Stomach smooth muscle (tissue), 2 donors: ENCODE results near the gene EXOC3L1.

Source experiments
- H3K27ac ChIP-seq: one replicate; pipeline ENCODE4 v1.7.0; 2013; ENCODE audit warnings: mild to moderate bottlenecking, low read length, inconsistent platforms
- H3K27me3 ChIP-seq, 2 donors: one replicate each; pipeline ENCODE4 v1.7.0; 2013; ENCODE audit warnings: low read length in 2 of 2; ENCODE audit not compliant: insufficient read depth in 2 of 2, control insufficient read depth in 1 of 2
- H3K36me3 ChIP-seq, 2 donors: one replicate each; pipeline ENCODE4 v1.7.0; 2013; ENCODE audit warnings: low read length in 2 of 2; ENCODE audit not compliant: control insufficient read depth in 2 of 2, insufficient read depth in 2 of 2
- H3K4me1 ChIP-seq: one replicate; pipeline ENCODE4 v1.7.0; 2013; ENCODE audit warnings: low read length; ENCODE audit not compliant: control insufficient read depth, insufficient read depth
- H3K4me3 ChIP-seq, 2 donors: one replicate each; pipeline ENCODE4 v1.7.0; 2013; ENCODE audit warnings: low read length in 2 of 2
- H3K9ac ChIP-seq, 2 donors: one replicate each; pipeline ENCODE4 v1.7.0; 2013; ENCODE audit warnings: low read length in 2 of 2, mild to moderate bottlenecking in 1 of 2
- H3K9me3 ChIP-seq, 2 donors: one replicate each; pipeline ENCODE4 v1.7.0; 2013; ENCODE audit warnings: low read length in 2 of 2; ENCODE audit not compliant: control insufficient read depth in 2 of 2
- donor health status: healthy.
- donor health status: Pancreatic carcinoma.

The EXOC3L1 gene

DNA sequence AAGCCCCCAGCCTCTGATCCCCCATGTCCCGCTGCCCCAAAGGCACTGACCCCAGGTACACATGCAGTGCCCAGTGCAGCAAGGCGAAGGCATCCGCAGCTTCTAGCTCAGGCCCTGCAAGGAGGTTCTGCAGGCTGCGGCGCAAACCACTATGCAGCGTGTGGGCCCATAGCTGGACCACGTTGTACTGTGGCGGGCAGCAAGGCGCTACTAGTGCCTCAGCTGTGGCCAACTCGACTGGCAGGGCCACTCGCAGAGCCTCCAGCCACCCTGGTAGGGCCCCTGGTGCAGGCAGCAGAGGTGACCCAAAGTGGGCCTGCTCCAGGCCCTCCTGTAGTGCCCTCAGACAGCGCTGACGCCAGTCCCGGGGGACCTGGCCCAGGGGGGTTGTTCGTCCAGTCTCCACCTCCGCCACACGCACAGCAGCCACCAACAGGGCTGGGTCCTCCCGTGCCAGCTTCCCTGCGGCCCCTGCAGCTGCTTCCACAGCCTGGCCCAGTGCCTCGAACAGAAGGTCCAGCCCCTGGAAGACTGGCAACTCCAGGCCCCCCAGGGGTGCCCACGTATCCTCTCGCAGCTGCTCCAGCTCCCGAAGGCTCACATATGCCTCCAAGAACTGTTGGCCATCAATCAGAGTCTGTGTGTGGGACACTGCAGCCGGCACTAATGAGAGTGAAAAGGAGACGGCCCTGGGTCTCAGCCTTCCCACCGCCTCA, 2.6 kb downstream of the EXOC3L1 start:
- Histone ChIP-seq H3K9me3 (no peaks in the 10 kb centered on the region), H3K27me3 (no peaks in the 10 kb centered on the region), H3K27ac (no peak overlapping the region), H3K9ac (no peak overlapping the region), H3K36me3 (no peaks in the 10 kb centered on the region), H3K4me1 (peaks cover 38% of the 10 kb centered on the region), H3K4me3 (no peak overlapping the region)

DNA sequence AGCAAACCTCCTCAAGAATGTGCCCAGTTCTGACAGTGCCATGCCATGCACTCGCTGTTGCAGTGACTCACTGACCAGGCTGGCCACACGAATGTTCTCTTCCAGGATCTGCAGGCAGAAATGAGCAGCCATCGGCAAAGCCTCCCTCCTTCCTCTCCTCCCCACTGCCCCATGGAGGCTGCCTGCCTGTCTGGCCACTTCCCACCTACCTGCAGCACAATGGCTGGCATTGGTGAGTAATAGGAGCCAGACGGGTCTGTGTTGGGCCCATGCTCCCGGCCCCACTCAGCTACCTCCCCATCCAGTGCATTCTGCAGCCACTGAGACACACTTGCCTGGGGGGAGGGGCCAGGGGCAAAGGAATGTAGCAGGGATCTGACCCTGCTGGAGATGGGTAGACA, 3.4 kb downstream of the EXOC3L1 start:
- H3K9me3 ChIP-seq = no peaks in the 10 kb centered on the region
- no peak overlapping the region for H3K27ac ChIP-seq
- H3K4me1 ChIP-seq = peaks cover 35% of the 10 kb centered on the region
- no peaks in the 10 kb centered on the region for H3K36me3 ChIP-seq
- H3K27me3 ChIP-seq = no peaks in the 10 kb centered on the region
- H3K4me3 ChIP-seq = no peak overlapping the region
- H3K9ac ChIP-seq = no peak overlapping the region

DNA sequence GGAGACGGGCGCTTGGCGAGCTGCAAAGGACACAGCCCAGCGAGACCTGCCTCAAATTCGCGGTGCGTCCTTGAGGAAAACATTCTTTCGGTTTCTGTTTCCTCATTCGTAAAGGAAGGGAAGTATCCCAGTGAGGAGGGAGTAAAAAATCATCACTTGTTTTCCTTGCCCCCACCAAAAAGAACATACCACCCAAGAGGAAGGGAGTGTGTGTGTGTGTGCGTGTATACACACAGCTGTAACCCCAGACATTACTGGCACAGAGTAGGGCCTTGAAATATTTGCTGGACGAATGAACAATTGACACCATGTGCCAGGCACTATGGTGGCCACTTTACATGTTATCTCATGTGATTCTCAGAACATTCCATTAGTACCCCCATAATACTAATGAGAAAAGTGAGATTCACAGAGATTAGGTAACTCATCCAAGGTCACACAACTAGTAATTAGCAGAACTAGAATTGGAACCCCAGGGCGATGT, 4.2 kb downstream of the EXOC3L1 start:
- H3K4me3 ChIP-seq = peak overlapping the region; percentile 2 to 86
- H3K27me3 ChIP-seq = no peaks in the 10 kb centered on the region
- H3K27ac ChIP-seq = no peak overlapping the region
- H3K4me1 ChIP-seq = peaks cover 40% of the 10 kb centered on the region
- H3K9me3 ChIP-seq = no peaks in the 10 kb centered on the region
- H3K9ac ChIP-seq = peak overlapping the region in 1 of 2 donors; percentile 47
- no peaks in the 10 kb centered on the region for H3K36me3 ChIP-seq

DNA sequence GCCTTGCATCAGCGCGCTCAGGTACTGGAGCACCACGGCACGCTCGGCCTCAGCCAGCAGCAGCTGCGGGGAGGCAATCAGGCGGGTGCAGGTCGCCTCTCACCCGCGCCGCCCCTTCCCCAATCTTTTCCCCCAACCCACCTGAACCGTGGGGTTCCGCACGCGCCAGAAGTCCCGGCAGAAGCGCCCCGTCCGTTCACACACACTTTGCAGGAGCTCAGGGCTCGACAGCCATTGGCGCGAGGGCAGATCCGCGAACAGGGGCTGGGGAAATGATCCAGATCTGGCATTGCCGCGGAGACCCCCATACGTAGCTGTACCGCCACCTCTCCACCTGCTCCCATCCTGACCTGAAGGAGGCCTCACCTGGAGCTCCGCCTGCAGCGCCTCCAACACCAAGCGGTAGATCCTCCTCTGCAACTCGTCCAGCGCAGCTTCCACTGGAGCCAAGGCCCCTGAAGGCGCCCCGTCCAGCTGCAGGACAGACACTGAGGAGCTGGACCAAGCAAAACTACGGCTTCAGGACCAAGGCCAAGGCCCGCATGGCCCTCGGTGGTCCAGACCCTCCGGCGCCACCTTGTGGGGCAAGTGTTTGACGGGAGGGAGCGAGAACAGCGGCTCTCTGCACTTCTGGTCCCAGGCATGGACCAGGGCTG, 4.8 kb downstream of the EXOC3L1 start:
- H3K9ac ChIP-seq = peak overlapping the region in 1 of 2 donors; percentile 47
- H3K4me3 ChIP-seq = peak overlapping the region; percentile 7 to 86
- H3K9me3 ChIP-seq = no peaks in the 10 kb centered on the region
- H3K27me3 ChIP-seq = no peaks in the 10 kb centered on the region
- H3K36me3 ChIP-seq = no peaks in the 10 kb centered on the region
- no peak overlapping the region for H3K27ac ChIP-seq
- H3K4me1 ChIP-seq = peaks cover 40% of the 10 kb centered on the region

DNA sequence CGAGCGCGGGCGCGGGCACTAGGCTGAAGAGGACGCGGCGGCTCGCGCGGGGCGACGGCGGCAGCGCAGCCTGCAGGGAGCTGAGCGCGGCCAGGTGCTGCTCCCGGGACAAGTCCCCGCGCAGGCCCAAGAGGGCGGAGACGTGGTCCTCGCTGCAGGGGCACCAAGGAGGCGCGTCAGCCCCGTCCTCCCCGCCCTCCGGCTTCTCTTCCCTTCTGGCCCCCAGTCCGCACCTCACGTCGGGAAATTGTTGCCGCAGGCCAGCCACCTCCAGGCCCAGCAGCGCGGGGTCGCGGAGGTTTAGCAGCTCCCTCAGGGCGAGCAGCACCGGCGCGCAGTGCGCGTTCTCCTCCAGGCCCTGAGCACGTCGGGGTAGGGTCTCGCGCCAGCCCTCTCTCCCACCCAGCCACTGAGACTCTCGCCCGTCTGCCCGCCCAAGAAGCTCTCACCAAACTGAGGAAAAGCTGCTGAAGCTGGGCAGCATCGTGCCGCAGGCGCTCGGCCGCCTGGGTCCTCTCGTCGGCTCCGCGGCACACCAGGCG, 5.4 kb downstream of the EXOC3L1 start:
- H3K27ac ChIP-seq = peak overlapping the region; percentile 92
- H3K4me3 ChIP-seq = peak overlapping the region; percentile 75 to 86
- H3K36me3 ChIP-seq = no peaks in the 10 kb centered on the region
- H3K4me1 ChIP-seq = peaks cover 40% of the 10 kb centered on the region
- H3K9ac ChIP-seq = peak overlapping the region in 1 of 2 donors; percentile 79
- no peaks in the 10 kb centered on the region for H3K27me3 ChIP-seq
- no peaks in the 10 kb centered on the region for H3K9me3 ChIP-seq

DNA sequence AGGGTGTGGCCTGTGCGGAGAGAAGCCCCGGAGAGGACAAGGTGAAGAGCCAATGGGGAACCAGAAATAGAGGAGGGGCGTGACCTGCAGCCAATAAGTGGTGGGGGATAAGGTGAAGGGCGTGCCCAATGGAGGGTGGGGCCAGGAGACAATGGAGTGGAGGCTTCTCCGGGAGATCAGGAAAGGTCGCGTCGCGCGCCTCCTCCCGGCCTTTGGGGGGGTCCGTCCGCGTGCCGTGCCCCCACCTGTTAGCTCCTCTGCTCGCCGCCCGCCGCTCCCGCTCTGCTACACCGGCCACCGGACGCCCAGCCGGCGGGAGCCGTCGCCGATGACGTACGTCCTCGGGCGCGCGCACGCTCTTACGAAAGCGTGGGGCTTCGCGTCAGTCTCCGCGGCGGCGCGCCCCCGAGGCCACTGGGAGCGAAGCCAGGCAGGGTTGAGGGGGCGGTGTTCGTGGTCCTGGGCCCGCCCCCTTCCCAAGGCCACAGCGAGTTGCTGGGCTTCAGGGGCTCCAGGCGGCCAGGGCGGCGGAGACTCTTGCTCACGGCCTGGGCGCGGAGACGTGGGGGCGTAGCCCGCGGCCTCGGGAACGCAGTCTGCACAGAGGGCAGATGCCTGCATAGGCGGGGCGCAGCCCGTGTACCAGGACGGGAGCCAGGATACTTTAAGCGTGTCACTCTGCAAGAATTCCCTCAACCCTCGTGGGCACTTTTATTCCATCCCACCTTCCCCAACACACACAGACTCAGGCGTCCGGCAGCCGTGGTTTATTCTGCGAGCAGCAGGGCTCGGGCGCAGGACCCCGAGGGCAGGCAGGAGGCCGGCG, 6.1 kb downstream of the EXOC3L1 start, which contains the start of gene MATCAP1:
Gene MATCAP1 (minus strand): TSS at position 337 of the 826 bp plus-strand sequence. CDS start 3,353 bp downstream, outside the sequence.
- H3K9ac ChIP-seq = peak within 1 kb of the TSS; percentile 79 to 94
- peak within 1 kb of the TSS; percentile 92 for H3K27ac ChIP-seq
- peaks cover 41% of the 10 kb centered on the region for H3K4me1 ChIP-seq
- no peaks in the 10 kb centered on the region for H3K36me3 ChIP-seq
- no peaks in the 10 kb centered on the region for H3K27me3 ChIP-seq
- no peaks in the 10 kb centered on the region for H3K9me3 ChIP-seq
- H3K4me3 ChIP-seq = peak within 1 kb of the TSS; percentile 75 to 86

DNA sequence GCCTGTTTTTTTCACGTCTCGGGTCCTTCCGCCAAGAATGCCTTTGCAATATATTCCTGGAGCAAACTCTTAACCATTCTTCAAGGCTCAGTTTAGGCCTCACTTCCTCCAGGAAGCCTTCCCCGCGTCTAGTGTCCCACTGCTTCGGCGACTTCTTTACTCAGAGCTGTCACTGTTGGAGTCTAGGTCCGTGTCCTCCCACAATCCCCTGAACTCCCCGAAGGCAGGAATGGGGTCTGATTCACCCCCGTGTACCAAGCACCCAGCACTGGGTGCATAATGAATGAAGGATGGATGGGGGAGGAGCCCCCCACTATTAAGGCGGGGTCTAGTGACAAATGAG, 6.7 kb downstream of the EXOC3L1 start:
- Histone ChIP-seq H3K4me3 (peak overlapping the region; percentile 75 to 86), H3K9ac (peak overlapping the region; percentile 79 to 94)

DNA sequence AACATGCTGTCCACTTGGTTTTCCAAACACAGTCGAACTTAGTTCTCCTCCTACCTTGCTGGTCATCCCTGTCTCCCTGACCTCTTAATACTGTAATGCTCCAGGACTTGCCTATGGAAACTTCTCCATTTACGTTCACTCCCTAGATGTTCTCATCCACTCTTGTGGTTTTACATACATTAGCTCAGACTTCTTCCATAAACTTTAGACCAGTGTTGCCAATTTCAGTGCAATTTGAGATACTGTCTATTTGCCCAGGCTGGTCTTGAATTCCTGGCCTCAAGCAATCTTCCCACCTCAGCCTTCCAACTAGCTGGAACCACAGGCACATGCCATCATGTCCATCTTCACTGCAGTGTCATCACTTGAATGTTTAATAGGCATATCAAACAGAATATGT, 7.6 kb downstream of the EXOC3L1 start:
- Histone ChIP-seq H3K9ac (no peak overlapping the region), H3K27me3 (no peaks in the 10 kb centered on the region), H3K4me3 (no peak overlapping the region), H3K27ac (no peak overlapping the region), H3K36me3 (no peaks in the 10 kb centered on the region), H3K9me3 (no peaks in the 10 kb centered on the region), H3K4me1 (peaks cover 56% of the 10 kb centered on the region)

More for the DNA sequence above, 6.7 kb downstream of the EXOC3L1 start:
- Histone ChIP-seq H3K4me1 (peaks cover 46% of the 10 kb centered on the region), H3K27me3 (no peaks in the 10 kb centered on the region), H3K36me3 (no peaks in the 10 kb centered on the region), H3K9me3 (no peaks in the 10 kb centered on the region), H3K27ac (peak overlapping the region; percentile 92)

DNA sequence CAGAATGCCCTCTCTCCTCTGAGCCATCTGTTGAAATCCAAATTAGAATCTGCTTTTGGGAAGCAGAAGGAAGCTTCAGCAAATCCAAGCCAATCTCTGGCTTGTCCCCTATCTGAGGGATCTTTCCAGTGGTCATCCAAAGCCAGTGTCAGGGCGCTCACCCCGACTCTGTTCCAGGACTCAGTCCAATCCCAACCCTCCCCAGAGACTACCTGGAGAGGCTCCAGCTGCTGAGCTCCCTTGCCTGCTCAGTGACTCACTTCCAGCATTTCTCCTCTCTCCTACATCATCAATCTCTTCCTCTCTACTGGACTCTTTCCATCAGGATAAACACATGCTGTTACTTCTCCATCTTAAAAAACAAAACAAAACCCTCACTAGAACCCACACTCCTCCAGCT, 8.6 kb downstream of the EXOC3L1 start:
- H3K4me1 ChIP-seq = peaks cover 56% of the 10 kb centered on the region
- H3K9me3 ChIP-seq = no peaks in the 10 kb centered on the region
- H3K9ac ChIP-seq = no peak overlapping the region
- H3K27me3 ChIP-seq = no peaks in the 10 kb centered on the region
- no peak overlapping the region for H3K4me3 ChIP-seq
- no peaks in the 10 kb centered on the region for H3K36me3 ChIP-seq
- peak overlapping the region; percentile 46 for H3K27ac ChIP-seq

DNA sequence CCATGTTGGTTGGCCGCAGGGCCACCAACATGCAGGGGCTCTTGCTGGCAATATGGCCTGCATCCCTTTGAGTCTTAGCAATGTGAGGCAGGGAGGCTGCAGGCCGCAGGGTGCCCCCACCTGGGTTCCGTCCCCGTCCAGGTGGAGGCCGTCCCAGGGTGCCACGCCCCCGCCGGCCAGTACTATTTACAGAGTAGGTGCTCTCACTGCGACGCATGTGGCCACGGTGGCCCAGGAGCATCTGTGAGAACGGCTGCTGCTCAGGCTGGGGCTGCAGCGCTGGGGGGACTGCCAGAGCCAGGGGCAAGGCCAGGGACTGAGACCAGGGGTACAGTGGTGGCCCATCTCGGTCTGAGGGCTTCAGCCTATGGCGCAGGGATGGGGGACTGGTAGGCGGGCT, 9.8 kb downstream of the EXOC3L1 start:
- H3K9ac ChIP-seq = no peak overlapping the region
- no peak overlapping the region for H3K27ac ChIP-seq
- H3K27me3 ChIP-seq = no peaks in the 10 kb centered on the region
- peaks cover 0 to 2% of the 10 kb centered on the region in 2 donors for H3K36me3 ChIP-seq
- H3K9me3 ChIP-seq = no peaks in the 10 kb centered on the region
- no peak overlapping the region for H3K4me3 ChIP-seq
- peaks cover 57% of the 10 kb centered on the region for H3K4me1 ChIP-seq
